C4-2B (cell line): ENCODE measurements around the gene MYO7B.

Source experiments
- H3K27ac ChIP-seq: fragments of 450-650 bp; 2 replicates; pipeline ENCODE4 v1.5.1; 2017
- ZFX ChIP-seq: fragments of 450-650 bp; IDR thresholded peaks from 2 replicates; pipeline ENCODE4 v1.6.1; 2017
- TF ChIP-seq, protein P1 (sequence below): fragments of 450-650 bp; conservative IDR thresholded peaks from 2 replicates; pipeline ENCODE4 v1.5.1; 2017; ENCODE audit warnings: mild to moderate bottlenecking

The MYO7B gene

DNA sequence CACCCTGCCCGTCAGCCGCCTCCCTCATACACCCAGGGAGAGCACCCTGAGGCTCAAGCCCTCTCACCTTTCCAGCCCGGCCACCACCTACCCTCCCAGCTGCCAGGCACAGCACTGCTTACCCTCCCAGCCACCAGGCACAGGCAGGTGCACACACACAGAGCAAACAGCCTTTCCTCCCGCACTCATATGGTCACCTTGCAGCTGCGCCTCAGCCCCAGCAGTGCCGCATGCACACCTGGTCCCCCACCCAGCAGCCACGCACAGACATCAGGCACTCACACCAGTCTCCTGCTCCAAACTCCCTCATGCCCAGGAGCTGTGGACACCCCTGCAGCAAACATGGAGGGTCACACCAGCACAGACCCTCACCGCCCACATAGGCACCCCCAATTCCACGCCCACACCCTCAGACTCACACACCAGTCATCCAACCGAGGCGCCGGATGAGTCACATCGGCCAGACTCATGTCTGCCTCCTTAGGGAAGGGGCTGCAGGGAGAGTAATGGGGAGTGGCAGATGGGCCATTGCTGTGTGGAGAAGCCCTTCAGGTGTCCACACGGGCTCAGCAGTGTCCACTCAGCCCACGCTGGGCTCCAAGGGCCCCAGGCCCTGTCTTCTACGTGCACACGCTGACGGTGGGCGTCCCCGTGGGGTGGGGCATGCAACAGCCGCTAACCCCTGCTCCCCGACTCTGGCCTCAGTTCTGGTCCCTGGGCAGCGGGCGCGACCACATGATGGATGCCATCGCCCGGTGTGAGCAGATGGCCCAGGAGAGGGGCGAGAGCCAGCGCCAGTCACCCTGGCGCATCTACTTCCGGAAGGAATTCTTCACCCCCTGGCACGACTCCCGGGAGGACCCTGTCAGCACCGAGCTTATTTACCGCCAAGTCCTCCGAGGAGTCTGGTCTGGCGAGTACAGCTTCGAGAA lies 88.2 kb downstream of the MYO7B start:
- no peak overlapping the region for H3K27ac ChIP-seq
- TF ChIP-seq, protein P1, sequence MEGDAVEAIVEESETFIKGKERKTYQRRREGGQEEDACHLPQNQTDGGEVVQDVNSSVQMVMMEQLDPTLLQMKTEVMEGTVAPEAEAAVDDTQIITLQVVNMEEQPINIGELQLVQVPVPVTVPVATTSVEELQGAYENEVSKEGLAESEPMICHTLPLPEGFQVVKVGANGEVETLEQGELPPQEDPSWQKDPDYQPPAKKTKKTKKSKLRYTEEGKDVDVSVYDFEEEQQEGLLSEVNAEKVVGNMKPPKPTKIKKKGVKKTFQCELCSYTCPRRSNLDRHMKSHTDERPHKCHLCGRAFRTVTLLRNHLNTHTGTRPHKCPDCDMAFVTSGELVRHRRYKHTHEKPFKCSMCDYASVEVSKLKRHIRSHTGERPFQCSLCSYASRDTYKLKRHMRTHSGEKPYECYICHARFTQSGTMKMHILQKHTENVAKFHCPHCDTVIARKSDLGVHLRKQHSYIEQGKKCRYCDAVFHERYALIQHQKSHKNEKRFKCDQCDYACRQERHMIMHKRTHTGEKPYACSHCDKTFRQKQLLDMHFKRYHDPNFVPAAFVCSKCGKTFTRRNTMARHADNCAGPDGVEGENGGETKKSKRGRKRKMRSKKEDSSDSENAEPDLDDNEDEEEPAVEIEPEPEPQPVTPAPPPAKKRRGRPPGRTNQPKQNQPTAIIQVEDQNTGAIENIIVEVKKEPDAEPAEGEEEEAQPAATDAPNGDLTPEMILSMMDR, result no peak
- TF ChIP-seq ZFX, result no peak

DNA sequence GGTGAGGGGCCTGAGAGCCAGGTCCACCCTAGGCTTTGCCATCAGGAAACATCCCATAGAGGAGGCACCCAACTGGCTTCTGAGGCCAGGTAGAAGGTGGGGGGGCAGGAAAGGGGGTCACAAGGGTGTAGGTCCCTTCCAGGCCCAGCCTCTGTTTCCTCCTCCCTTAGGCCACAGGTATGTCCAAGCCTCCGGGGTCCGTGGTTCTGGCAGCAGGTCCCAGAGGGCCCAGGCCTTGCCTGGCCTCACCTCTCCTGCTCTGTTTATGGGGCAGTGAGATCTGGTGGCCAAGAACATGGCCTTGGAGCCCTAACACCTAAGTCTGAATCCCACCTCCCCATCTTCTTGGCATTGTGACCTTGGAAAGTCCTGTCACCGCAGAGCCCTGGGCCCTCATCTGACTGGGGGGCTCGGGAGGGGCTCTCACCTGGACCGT lies 88.9 kb downstream of the MYO7B start:
- TF ChIP-seq, protein P1, result no peak
- TF ChIP-seq ZFX, result no peak
- no peak overlapping the region for H3K27ac ChIP-seq

- TF ChIP-seq, protein P1, result no peak
- TF ChIP-seq ZFX, result no peak
- no peak overlapping the region for H3K27ac ChIP-seq
Measured at GRCh38 chr2:127624756-127625571, 89.5 kb downstream of the MYO7B start.

GRCh38 chr2:127625572-127625951 lies 90.1 kb downstream of the MYO7B start:
- H3K27ac ChIP-seq, result no peak overlapping the region
- TF ChIP-seq, protein P1, result no peak
- no peak for TF ChIP-seq ZFX

GRCh38 chr2:127626175-127626574 lies 90.7 kb downstream of the MYO7B start:
- no peak for TF ChIP-seq ZFX
- TF ChIP-seq, protein P1, result no peak
- no peak overlapping the region for H3K27ac ChIP-seq

- no peak overlapping the region for H3K27ac ChIP-seq
Measured at GRCh38 chr2:127626917-127627739, 91.6 kb downstream of the MYO7B start.

More at GRCh38 chr2:127626917-127627739, 91.6 kb downstream of the MYO7B start:
- no peak for TF ChIP-seq ZFX
- TF ChIP-seq, protein P1, result no peak
